ENCODE results near the gene HOXC10.

DNA sequence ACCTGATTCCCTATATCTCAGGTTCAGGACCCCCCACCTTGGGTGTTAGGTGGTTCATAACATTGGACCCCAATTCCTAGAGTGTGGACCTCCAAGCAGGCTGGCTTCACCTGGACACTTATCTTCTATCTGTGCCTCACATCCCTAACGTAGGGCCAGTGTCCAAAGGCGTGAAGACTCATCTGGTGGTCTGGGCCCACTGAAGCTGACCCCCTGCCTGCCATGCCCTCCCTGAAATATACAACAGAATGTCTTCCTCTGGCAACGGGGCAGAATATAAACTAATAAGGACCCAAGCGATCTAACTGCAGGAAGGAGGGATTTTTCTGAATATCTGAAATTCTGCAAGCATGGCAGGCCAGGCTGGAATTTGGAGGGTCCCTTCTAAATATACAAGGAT is 40.7 kb upstream of the HOXC10 start:
- TF ChIP-seq, protein P1, sequence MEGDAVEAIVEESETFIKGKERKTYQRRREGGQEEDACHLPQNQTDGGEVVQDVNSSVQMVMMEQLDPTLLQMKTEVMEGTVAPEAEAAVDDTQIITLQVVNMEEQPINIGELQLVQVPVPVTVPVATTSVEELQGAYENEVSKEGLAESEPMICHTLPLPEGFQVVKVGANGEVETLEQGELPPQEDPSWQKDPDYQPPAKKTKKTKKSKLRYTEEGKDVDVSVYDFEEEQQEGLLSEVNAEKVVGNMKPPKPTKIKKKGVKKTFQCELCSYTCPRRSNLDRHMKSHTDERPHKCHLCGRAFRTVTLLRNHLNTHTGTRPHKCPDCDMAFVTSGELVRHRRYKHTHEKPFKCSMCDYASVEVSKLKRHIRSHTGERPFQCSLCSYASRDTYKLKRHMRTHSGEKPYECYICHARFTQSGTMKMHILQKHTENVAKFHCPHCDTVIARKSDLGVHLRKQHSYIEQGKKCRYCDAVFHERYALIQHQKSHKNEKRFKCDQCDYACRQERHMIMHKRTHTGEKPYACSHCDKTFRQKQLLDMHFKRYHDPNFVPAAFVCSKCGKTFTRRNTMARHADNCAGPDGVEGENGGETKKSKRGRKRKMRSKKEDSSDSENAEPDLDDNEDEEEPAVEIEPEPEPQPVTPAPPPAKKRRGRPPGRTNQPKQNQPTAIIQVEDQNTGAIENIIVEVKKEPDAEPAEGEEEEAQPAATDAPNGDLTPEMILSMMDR (IDR thresholded peaks at IDR 0.05), result no peak
- TF ChIP-seq POLR2A (IDR thresholded peaks at IDR 0.05) (no peak), POLR2AphosphoS5 (IDR thresholded peaks at IDR 0.05) (no peak)
